Stimulated activated CD8-positive, alpha-beta memory T cell treated with anti-CD3 and anti-CD28 coated beads, Interleukin-7, amount 100 ng/mL, for 1 hour (primary cell): ENCODE results near the gene VCAN.

Experiments
- DNase-seq, 2 donors: peaks; one replicate each; pipeline ENCODE4 v3.0.0-alpha.2; 2020; ENCODE audit warnings: low read depth in 2 of 2

Gene VCAN

GRCh38 chr5:83531661-83532060 lies 60.1 kb downstream of the VCAN start:
- no peak for DNase-seq

GRCh38 chr5:83538786-83539462 lies 67.4 kb downstream of the VCAN start:
- no peak for DNase-seq

GRCh38 chr5:83539463-83539790 lies 67.9 kb downstream of the VCAN start:
- no peak for DNase-seq

- no peak for DNase-seq
Measured at GRCh38 chr5:83540105-83540504, 68.6 kb downstream of the VCAN start.

- DNase-seq = no peak
Measured at GRCh38 chr5:83540783-83541182, 69.2 kb downstream of the VCAN start.

GRCh38 chr5:83542839-83543238 lies 71.3 kb downstream of the VCAN start:
- no peak for DNase-seq

- DNase-seq = no peak
Measured at GRCh38 chr5:83543898-83544297, 72.4 kb downstream of the VCAN start.

DNA sequence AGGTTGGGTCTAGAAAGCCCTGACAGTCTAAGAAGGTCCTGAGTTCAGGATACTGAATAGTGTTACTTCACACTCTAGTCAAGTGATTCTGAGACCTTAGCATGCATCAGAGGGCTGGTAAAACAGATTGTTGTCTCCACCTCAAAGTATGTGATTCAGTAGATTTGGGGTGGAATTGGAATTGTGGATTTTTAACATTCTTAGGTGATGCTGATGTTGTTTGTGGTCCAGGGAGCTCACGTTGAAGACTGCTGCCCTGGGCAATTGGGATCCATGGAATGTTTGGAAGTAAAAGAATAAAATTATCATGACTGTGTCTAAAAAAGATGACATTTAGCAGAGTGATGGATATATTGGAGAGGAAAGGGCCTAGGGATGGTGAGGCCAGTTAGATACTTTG lies 75.6 kb downstream of the VCAN start:
- no peak for DNase-seq

GRCh38 chr5:83547889-83548288 lies 76.3 kb downstream of the VCAN start:
- no peak for DNase-seq

- no peak for DNase-seq
Measured at GRCh38 chr5:83548581-83548980, 77.0 kb downstream of the VCAN start.

- no peak for DNase-seq
Measured at GRCh38 chr5:83549076-83549475, 77.5 kb downstream of the VCAN start.

GRCh38 chr5:83549674-83550073 lies 78.1 kb downstream of the VCAN start:
- DNase-seq = no peak

GRCh38 chr5:83551821-83552220 lies 80.3 kb downstream of the VCAN start:
- DNase-seq = no peak

DNA sequence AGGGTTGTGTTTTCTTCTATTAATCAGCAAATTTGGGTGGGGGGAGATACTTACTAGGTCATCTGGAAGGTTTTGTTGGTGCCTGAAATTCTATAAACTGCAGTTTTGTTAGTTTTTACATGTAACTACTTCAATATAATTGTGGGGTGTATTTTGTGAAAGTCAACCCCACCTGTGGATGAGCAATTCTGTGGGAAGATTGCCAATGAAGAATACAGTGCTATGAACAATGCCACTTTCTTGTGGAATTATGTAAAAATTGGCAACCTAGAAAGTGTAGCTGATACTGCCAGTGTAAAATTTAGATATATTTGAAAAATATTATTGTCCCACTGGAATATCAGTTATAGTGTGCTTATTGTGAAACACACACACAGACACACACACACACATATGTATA lies 80.7 kb downstream of the VCAN start:
- DNase-seq = no peak

- DNase-seq = no peak
Measured at GRCh38 chr5:83553000-83553486, 81.5 kb downstream of the VCAN start.

DNA sequence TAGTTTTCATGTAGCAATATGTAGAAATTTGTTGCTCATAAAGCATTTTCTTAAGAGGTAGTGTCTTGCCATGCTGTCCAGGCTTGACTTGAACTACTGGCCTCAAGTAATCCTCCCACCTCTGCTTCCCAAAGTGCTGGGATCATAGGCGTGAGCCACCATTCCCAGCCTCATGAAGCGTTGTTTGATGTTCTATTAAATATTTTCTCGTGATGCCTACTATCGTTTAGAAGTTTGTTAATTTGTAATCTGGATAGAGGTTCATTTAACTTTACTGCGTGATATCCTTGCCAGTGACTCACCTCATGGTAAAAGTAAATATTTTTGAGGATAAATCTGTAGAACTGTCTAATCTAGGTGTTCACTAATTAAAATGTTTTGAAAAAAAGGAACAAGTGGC lies 82.6 kb downstream of the VCAN start:
- DNase-seq = no peak

DNA sequence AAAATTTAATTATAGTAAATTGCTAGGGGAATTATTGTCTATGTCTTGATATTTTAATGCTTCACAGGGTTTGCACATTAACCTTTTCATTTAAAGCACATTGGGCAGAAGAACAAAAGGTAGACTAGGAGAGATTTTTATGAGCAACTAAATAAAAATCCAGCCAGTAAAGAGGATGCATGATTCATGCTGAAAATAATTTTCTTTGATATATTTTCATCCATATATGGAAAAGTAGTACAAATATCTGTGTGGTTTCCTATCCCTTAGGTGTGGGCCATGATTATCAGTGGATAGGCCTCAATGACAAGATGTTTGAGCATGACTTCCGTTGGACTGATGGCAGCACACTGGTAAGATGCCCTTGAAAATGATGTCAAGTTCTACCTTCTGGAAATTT lies 83.1 kb downstream of the VCAN start:
- DNase-seq = no peak

GRCh38 chr5:83555263-83555662 lies 83.7 kb downstream of the VCAN start:
- no peak for DNase-seq

- no peak for DNase-seq
Measured at GRCh38 chr5:83556190-83556589, 84.6 kb downstream of the VCAN start.

DNA sequence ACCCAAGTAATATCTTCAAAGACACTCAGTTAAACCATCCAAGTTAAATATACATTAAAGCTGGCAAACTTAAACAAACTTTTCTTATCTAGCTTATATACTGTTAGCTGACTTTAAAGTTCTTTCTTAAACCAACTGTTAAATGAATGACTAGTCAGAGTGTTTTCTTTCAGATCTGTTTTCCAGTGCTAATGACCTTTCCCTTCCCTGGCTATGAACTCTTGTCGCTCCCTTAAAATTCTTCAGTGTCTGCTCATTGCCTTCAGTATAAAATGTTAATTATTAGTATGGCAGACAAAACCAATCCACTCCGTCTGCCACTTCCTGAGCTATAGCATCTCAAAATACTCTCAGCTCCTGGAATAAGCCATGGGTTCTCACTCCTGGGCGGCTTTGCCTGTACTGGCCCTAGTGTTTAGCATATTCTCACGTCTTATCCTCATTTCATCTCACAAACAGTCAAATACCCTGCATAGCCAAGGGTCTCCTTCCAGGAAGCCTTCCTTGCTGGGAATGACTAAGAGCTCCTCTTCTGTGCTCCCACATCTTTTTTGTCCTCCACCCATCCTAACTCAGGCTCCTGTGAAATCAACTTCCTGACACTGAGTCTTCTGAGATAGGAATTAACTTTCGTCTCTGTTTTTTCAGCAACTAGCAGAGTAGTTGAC lies 87.7 kb downstream of the VCAN start:
- DNase-seq = no peak

DNA sequence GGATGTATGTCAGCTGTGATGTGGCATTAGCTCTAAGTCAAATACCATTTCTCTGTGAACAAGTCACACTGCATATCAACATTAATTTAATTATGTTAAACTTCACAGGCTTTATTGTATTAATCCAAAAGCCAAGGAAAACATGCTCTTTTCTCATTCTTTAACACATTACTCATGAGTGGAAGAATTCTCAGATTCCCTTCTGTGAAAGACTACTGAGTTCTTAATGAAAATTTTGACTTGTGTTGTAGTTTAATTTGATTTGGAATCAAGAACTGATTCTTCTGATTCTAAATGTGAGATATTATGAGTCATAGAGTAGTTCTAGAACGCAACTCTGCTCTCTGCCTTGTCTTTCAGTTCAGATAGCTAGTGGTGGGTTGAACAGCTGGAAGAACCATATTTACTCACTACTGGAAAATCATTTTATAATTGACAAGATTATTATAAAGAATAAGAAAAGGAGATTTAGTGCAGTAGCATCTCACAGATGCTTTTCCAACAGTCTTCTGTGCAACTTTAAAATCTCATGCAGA lies 90.6 kb downstream of the VCAN start:
- DNase-seq = no peak

DNA sequence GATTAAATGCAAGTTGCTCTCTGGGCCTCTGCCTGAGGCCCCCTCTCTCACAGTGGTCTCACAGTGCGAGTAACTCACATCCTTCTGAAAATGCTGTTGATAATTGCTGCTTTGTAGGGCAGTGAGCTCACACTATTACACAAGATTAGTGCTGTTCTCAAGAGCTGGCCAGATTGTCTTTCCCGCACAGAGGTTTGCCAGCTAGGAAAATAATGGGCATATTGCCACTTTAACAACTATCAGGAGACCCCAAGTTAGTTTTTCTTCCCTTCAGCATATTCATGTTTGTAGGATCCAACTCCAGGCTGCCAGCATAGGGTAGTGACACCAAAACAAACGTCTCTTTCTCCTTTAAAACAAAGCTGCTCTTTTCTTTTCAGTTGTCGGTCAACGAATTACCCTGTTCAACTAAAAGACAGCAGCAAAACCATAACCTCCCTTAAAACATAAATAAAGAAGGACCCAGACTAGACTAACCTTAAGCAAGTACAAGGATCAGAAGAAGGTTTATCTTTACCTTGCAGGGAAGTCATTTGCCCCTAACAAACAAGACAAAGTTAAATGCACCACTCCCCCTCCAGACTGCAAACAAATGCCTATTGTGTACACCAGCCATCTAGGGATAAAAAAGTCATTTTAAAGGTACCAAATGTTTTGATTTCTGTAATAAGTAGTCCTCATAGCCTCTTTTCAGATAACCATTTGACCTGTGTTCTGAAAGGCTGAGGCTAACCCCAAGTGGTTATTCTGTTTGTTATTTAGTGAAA lies 91.4 kb downstream of the VCAN start:
- no peak for DNase-seq

DNA sequence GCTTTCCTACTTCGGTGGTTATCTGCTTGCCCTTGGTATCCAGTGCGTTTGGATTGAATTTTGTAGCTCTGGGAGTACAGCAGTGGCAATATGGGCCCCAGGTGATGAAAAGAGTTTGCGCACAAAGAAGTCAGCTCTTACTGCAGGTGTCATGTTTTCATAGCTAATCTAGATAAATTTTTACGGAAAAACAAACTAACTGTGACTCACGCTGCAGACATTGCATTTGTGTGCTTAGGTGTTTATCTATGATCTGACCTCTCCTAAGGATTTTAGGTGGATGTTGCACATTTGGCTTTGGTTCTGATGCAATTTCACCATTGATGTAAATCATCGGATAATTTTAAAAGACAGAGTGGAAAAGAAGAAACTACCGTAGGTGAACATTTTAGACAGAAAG lies 92.1 kb downstream of the VCAN start:
- DNase-seq = no peak
